ENCODE data around the gene CT45A5.
"Not testable (repeated sequence)": the region's sequence is repeated elsewhere in the genome, so short reads cannot be mapped to it uniquely, and the experiment has no call there.

The CT45A5 gene

GRCh38 chrX:135785403-135785802 lies at the start of gene CT45A5:
TSS of gene CT45A5 (minus strand) at chrX:135785503. CDS start at chrX:135781729, 3,774 bp downstream.
- not testable (repeated sequence) for DNase-seq

GRCh38 chrX:135819912-135820311 lies 34.6 kb upstream of the CT45A5 start, which contains the start of gene CT45A2:
TSS of gene CT45A2 (minus strand) at chrX:135820012. CDS start at chrX:135816265, 3,747 bp downstream.
- DNase-seq: not testable (repeated sequence)

- not testable (repeated sequence) for DNase-seq
Measured at GRCh38 chrX:135802687-135803086, 17.4 kb upstream of the CT45A5 start, which contains the start of gene CT45A6. TSS of gene CT45A6 (minus strand) at chrX:135802787. CDS start at chrX:135798993, 3,794 bp downstream.

GRCh38 chrX:135768091-135768490 lies 17.2 kb downstream of the CT45A5 start, which contains the start of gene CT45A3:
TSS of gene CT45A3 (minus strand) at chrX:135768191. CDS start at chrX:135764444, 3,747 bp downstream.
- not testable (repeated sequence) for DNase-seq

- not testable (repeated sequence) for DNase-seq
Measured at GRCh38 chrX:135744739-135745138, 40.6 kb downstream of the CT45A5 start.

- DNase-seq: no peak
Measured at GRCh38 chrX:135741192-135741715, 44.0 kb downstream of the CT45A5 start.

- no peak for DNase-seq
Measured at GRCh38 chrX:135740681-135741149, 44.6 kb downstream of the CT45A5 start.

- no peak for DNase-seq
Measured at GRCh38 chrX:135737366-135738071, 47.8 kb downstream of the CT45A5 start.

GRCh38 chrX:135734666-135735065 lies 50.6 kb downstream of the CT45A5 start:
- not testable (repeated sequence) for DNase-seq
